Fibroblast of mammary gland (primary cell): ENCODE data around the gene LRRN2.

ENCODE experiments used
- DNase-seq: peaks from one replicate; pipeline ENCODE4 v3.0.0-alpha.2; 2010; ENCODE audit warnings: low read depth
- H3K4me3 ChIP-seq: 2 replicates; pipeline ENCODE4 v1.5.1; 2011; ENCODE audit warnings: low read depth, mild to moderate bottlenecking, low read length, moderate library complexity; ENCODE audit not compliant: control insufficient read depth
- TF ChIP-seq, protein P1 (sequence below): conservative IDR thresholded peaks from 2 replicates; pipeline ENCODE4 v1.5.1; 2011; ENCODE audit warnings: low read depth, low read length, inconsistent platforms; ENCODE audit not compliant: control insufficient read depth, insufficient read depth

LRRN2 gene

DNA sequence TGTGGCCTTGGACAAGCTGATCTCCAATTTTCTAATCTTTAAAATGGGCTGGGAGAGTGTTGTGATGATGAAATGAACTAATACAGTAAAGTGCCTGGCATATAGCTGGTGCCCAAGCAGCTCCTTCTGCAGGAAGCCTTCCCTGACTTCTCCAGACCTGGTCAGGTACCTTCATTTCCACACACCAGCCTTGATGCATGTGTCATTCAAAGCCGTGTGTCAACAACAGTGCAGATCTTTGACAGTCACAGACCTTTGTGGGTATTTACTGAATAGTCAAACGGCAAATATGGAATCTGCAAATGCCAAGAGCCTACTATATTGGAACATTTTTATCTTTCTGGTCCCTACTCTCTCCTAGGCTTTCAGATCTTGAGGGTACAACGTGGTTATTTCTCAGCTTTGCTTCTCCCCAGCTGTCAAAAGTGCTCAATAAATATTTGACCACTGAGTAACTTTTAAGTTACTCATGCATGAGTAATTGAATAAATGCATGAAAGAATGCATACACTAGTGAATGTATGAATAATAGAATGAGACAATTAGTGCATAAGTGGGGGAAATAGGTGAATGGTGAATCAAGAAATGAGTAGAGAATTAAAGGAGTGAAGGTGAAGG is 94.0 kb downstream of the LRRN2 start:
- no peak overlapping the region for H3K4me3 ChIP-seq
- peak; percentile 63 for DNase-seq
- TF ChIP-seq, protein P1, sequence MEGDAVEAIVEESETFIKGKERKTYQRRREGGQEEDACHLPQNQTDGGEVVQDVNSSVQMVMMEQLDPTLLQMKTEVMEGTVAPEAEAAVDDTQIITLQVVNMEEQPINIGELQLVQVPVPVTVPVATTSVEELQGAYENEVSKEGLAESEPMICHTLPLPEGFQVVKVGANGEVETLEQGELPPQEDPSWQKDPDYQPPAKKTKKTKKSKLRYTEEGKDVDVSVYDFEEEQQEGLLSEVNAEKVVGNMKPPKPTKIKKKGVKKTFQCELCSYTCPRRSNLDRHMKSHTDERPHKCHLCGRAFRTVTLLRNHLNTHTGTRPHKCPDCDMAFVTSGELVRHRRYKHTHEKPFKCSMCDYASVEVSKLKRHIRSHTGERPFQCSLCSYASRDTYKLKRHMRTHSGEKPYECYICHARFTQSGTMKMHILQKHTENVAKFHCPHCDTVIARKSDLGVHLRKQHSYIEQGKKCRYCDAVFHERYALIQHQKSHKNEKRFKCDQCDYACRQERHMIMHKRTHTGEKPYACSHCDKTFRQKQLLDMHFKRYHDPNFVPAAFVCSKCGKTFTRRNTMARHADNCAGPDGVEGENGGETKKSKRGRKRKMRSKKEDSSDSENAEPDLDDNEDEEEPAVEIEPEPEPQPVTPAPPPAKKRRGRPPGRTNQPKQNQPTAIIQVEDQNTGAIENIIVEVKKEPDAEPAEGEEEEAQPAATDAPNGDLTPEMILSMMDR = no peak

DNA sequence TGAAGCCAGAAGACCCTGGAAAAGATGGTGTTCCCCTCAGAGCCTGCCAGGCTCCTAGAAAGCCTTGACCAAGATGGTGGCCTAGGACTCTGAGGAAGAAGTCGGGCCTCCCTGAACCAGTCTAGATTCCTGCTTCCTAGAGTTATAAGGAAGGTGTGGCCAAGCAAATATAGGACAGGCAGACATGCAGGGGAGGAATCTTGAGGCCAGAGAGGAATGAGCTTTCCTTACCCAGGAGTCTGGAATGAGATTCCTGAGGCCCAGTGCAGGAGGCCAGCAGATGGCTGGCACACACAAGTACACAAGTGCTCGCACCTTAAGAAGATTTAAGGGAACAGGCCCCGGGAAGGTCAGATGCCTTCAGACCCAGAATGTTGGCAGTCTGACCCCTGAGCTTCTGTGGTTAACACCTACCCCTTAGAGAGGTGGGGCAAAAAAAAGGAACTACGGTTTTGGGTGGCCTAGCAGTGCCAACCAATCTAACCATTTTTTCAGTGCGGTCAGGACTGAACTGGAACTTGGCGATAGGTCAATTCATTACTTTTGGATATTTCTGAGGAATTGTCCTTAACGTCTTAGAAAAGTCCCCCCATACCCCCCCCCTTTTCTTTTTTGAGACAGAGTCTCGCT is 96.0 kb downstream of the LRRN2 start:
- DNase-seq = no peak
- H3K4me3 ChIP-seq = no peak overlapping the region
- TF ChIP-seq, protein P1 = no peak

DNA sequence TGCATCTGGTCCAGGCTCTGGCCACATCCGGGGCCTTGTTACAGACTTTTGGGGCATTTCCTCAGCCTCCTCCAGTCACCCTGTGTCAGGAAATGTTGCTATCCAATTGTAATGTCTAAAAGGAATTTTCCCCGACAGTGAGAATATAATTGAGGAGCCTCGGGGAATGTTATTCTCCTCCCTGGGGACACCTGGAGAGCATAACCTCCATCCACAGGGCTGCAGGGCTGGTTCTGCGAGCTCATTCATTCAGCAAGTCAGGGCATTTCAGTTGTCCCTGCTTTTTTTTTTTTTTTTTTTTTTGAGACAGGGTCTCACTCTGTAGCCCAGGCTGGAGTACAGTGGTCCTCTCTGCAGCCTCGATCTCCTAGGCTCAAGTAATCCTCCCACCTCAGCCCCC is 96.7 kb downstream of the LRRN2 start:
- TF ChIP-seq, protein P1 = no peak
- no peak overlapping the region for H3K4me3 ChIP-seq
- DNase-seq = no peak

DNA sequence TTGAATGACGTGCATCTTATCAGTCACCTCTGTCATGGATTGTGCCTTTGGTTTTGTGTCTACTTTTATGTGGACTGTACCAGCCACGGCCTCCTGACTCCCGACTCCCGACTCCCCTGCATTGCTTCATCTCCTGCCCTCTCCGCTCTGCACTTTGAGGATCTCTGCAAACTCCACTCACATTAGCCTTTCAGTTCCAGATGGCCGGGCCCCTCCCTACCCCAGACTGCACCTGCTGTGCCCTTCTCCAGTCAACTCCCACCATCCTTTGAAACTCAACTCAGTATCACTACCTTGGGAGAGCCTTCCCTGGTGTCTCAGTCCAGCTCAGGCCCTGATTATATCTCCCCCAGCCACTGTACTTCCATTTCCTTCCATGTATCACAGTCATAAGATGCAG is 97.9 kb downstream of the LRRN2 start:
- no peak for DNase-seq
- TF ChIP-seq, protein P1 = no peak
- H3K4me3 ChIP-seq = no peak overlapping the region

DNA sequence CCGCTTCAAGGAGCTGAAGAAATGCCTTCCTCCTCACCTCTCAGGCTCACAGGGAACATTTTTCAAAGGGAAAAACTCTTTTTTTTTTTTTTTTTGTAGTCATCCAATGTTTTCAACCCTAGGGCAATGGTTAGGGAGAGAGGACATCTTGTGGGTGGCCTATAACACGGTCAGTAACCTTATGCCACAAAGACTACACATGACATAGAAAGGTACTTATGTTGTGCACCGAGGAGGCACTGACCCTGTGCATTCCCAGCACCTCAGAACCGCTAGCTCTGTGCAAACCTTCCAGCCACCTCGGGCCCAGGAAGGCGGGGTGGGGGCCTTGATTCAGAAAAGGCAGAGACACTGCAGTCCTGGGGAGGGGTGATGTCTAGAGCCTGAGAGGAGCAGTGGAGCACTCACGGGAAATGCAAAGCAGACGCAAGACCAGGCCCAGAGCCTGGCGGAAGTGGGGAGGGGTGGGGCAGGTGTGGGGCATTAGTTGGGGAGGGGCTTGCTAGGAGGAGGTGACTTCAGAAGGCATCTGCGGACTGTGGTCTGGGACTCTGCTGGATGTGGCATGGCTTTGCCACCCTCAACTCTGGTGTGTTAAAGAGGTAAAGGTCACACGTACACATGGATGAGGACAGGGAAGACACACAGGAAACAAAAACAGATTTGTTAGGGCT is 100.7 kb downstream of the LRRN2 start:
- H3K4me3 ChIP-seq = no peak overlapping the region
- DNase-seq = no peak
- TF ChIP-seq, protein P1 = no peak

DNA sequence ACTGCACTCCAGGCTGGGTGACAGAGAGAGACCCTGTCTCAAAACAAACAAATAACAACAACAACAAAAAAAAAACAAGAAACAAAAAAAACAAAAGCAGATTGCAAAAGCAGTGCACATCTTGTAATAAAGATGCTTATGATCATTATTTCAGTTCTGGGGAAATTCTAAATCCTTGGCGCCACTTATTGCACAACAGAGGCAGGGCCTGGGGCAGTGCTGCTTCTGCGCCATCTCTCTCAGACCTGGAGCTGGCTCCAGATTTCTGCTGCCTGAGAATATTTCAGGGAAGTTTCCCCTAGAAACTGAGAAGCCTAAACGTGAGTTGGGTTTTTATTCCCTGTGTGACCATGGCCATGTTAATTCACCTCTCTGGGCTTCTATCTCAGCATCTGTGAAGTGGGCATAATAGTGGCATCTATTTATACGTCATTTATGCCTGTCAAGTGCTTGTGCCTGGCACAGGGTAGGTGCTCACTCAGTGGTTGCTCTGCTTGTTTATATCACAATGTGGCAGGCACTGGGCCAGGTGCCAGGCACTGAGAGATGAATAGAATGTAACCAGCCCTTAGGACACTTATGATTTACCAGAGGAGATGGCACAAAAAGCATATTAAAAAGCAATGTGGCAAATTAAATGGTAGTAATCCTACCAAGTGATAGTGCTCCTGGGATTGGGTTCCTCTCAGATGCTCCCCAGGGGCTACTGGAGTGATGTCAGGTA is 101.5 kb downstream of the LRRN2 start:
- no peak for DNase-seq
- H3K4me3 ChIP-seq = no peak overlapping the region
- TF ChIP-seq, protein P1 = no peak
